BE2C (cell line): ENCODE results near the gene TNS4.

Experiments
- DNase-seq: peaks from one replicate; pipeline ENCODE4 v3.0.0-alpha.2; 2020
- H3K27me3 ChIP-seq: fragments of 250-450 bp; sonication (Bioruptor Pico); 2 replicates; pipeline ENCODE4 v1.5.1; 2020; ENCODE audit warnings: mild to moderate bottlenecking
- H3K36me3 ChIP-seq: fragments of 250-450 bp; sonication (Bioruptor Pico); 2 replicates; pipeline ENCODE4 v1.5.1; 2020; ENCODE audit warnings: mild to moderate bottlenecking
- H3K4me1 ChIP-seq: fragments of 250-450 bp; sonication (Bioruptor Pico); 2 replicates; pipeline ENCODE4 v1.5.1; 2020
- H3K4me3 ChIP-seq: 2 replicates; pipeline ENCODE4 v1.5.1; 2011; ENCODE audit warnings: low read depth, low read length
- H3K9me3 ChIP-seq: fragments of 250-450 bp; sonication (Bioruptor Pico); 2 replicates; pipeline ENCODE4 v1.5.1; 2020
- TF ChIP-seq, protein P1 (sequence below): IDR thresholded peaks from 2 replicates; pipeline ENCODE4 v1.5.1; 2012; ENCODE audit warnings: mild to moderate bottlenecking, low read depth, low read length

TNS4 gene

DNA sequence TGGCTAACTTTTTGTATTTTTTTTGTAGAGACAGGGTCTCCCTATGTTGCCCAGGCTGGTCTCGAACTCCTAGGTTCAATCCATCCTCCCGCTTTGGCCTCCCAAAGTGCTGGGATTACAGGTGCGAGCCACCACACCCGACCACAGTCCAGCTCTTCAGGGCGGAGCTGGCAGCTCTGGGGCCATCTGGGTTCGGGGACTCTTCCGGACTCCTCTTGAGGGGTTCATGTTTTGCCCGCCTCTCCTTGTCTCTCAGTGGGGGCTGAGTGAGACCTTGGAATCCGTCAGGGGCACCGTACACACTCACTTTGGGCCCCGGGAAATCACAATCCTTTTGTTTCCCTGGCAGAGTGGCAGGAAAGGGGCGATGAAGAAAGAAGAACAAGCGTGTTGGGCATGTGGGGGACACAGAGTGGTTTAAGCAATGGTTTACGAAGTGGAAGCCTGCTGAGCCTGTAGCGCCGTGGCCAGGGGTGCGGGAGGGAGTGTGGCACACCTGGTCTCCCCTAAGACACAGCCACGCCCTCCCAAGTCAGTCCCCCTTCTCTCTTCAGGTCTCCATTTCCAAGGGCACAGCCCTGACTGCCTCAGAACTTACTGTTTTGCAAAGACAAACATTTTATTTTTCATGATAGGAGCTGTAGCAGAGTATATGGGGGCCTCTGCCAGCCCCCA lies 26.1 kb downstream of the TNS4 start:
- no peak for DNase-seq
- Histone ChIP-seq H3K4me3 (no peak overlapping the region), H3K36me3 (no peaks in the 10 kb centered on the region), H3K9me3 (no peaks in the 10 kb centered on the region), H3K4me1 (peaks cover 15% of the 10 kb centered on the region), H3K27me3 (no peaks in the 10 kb centered on the region)
- TF ChIP-seq, protein P1, sequence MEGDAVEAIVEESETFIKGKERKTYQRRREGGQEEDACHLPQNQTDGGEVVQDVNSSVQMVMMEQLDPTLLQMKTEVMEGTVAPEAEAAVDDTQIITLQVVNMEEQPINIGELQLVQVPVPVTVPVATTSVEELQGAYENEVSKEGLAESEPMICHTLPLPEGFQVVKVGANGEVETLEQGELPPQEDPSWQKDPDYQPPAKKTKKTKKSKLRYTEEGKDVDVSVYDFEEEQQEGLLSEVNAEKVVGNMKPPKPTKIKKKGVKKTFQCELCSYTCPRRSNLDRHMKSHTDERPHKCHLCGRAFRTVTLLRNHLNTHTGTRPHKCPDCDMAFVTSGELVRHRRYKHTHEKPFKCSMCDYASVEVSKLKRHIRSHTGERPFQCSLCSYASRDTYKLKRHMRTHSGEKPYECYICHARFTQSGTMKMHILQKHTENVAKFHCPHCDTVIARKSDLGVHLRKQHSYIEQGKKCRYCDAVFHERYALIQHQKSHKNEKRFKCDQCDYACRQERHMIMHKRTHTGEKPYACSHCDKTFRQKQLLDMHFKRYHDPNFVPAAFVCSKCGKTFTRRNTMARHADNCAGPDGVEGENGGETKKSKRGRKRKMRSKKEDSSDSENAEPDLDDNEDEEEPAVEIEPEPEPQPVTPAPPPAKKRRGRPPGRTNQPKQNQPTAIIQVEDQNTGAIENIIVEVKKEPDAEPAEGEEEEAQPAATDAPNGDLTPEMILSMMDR = no peak

DNA sequence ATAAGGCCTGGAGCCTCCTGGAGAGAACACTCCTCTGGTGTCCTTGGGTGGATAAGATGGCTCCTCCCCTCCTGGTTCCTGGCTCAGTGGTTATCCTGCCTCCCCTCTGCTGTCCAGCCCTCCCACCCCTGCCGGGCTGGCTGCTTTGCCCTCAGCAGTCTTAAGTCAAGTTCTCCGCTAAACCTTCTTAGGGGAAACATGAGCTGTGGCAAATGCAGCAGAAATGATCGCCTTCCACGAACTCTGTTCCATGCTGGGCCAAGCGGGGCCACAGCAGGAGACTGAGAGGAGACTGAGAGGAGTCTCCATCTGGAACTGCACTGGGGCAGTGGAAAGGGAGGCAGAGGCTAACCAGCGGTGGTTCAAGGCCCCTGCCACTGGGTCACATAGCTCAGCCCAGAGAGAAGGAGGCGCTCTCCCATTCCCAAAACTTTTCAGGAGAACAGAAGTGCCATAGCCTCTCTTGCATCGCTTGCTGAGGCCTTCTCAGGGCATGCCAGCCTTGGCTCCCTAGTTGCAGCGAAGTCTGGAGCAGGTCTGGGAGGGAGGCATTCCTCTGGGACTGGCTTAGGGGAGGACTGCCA lies 26.9 kb downstream of the TNS4 start:
- H3K9me3 ChIP-seq = no peaks in the 10 kb centered on the region
- H3K36me3 ChIP-seq = no peaks in the 10 kb centered on the region
- DNase-seq = no peak
- peaks cover 15% of the 10 kb centered on the region for H3K4me1 ChIP-seq
- no peaks in the 10 kb centered on the region for H3K27me3 ChIP-seq
- H3K4me3 ChIP-seq = no peak overlapping the region
- TF ChIP-seq, protein P1 = no peak

DNA sequence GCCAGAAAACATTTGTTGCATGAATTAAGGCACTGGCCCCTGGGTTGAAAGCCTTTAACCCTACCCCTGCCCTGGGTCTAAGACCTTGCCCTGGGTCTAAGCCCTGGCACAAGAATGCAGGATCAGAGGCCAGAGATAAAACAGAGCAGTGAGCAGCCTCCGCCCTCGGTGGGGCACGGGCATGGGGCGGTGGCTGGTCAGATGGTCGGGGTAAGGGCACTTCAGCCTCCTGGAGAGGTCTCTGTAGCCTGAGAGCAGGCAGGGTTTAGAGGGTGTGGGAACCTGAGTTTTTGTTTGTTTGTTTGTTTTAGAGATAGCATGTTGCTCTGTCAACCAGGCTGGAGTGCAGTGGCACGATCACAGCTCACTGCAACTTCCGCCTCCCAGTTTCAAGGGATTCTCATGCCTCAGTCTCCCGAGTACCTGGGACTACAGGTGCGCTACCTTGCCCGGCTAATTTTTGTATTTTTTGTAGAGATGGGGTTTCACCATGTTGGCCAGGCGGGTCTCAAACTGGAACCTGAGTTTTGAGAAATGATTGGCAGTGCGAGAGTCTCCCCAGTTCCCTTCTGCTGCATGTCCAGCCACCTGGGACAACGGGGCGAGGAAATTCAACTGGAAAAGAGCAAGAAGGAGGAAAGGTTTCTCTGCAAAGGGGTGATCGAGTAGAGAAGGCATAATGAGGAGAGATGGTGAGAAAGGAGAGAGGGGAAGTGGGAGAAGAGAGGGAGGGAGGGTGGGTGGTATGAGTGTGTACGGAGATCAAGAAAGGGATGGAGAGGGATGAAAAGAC lies 27.7 kb downstream of the TNS4 start:
- no peak for DNase-seq
- peaks cover 15% of the 10 kb centered on the region for H3K4me1 ChIP-seq
- no peaks in the 10 kb centered on the region for H3K36me3 ChIP-seq
- no peaks in the 10 kb centered on the region for H3K27me3 ChIP-seq
- H3K9me3 ChIP-seq = no peaks in the 10 kb centered on the region
- TF ChIP-seq, protein P1 = no peak
- no peak overlapping the region for H3K4me3 ChIP-seq

DNA sequence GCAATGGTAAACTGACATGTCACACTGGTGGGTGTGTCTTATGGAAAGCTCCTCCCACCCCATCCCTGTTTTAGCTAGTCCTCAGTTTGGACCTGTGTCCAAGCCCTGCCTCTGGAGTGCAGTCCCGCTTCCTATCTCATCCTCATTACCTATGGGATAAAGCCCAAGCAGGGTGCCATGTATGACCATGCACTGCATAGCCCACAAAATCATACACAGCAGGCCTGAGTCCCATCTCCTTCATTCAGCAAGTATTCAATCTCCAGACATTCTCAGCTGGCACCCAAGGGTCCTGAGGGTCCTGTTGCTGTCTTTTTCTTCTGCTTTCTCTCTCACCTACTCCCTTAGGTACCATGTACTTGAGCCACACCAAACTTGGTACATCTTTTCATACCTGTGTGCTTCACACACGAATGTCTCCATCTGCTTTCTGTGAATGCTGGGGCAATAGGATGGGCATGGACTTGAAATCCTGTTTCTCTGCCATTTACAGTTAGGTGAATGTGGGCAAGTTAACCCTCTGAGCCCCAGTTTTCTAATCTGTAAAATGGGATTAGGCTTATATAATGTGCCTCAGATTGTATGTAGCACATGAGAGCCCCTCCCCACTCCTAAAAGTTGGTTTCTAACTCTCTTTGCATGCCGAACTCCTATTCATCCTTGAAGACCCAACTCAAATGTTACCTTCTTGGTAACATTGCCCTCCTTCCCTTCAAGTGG lies 28.5 kb downstream of the TNS4 start:
- Histone ChIP-seq H3K36me3 (no peaks in the 10 kb centered on the region), H3K4me1 (peaks cover 15% of the 10 kb centered on the region), H3K4me3 (no peak overlapping the region), H3K9me3 (no peaks in the 10 kb centered on the region), H3K27me3 (no peaks in the 10 kb centered on the region)
- no peak for DNase-seq
- TF ChIP-seq, protein P1 = no peak

DNA sequence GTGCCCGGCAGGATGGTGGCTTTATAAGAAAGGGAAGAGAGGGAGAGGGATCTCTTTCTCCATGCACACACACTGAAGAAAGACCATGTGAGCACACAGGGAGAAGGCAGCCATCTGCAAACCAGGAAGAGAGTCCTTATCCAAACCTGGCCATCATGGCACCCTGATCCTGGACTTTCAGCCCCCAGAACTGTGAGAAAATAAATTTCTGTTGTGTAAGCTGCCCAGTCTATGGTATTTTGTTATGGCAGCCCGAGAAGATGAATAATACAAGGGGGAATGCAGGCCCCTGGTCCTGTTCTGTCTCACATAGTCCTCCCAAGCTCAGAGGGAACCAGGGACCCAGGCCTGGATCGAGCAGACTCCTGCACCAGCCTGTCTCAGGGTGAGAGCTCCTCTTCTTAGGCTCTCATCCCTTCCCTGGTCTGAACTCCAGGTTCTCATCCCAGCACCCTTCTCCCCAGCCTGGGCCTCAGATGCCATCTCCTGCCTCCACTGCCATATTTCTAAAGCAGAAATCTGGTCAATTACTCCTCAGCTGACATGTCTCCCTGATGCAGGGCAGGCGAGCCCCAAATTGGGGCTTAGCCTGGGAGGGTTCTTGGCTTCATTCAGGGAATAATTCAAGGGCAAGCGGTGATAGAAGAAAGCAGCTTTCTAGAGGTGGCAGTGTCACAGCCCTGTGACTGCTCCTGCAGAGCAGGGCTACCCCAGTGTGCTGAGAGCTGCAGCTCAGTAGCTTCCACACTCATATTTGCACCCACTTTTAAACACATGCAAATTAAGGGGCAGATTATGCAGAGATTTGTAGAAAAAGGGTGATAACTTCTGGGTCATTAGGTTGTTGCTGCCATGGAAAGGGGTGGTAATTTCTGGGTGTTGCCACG lies 29.3 kb downstream of the TNS4 start:
- TF ChIP-seq, protein P1 = no peak
- no peaks in the 10 kb centered on the region for H3K36me3 ChIP-seq
- peaks cover 15% of the 10 kb centered on the region for H3K4me1 ChIP-seq
- no peak overlapping the region for H3K4me3 ChIP-seq
- H3K27me3 ChIP-seq = no peaks in the 10 kb centered on the region
- no peak for DNase-seq
- H3K9me3 ChIP-seq = no peaks in the 10 kb centered on the region
